Measurements from ENCODE around the gene OXT. TPM values are rescaled to one million over a fixed set of nuclear protein-coding genes. Genes with fewer than 3 reads are reported as not detected.

OXT gene
- total RNA-seq, 1 experiment from 2014 or later: not detected

GRCh38 chr20:3084283-3084985 lies 13.0 kb downstream of the OXT start, which contains the start of gene AVP:
Gene AVP, minus strand, starts transcription at chr20:3084724. Its CDS starts 50 bp downstream, at chr20:3084674.
- no peak for DNase-seq (ENCODE audit: low spot score)

GRCh38 chr20:3084986-3085360 lies 13.6 kb downstream of the OXT start:
- no peak for DNase-seq (ENCODE audit: low spot score)

GRCh38 chr20:3085571-3086072 lies 14.2 kb downstream of the OXT start:
- no peak for DNase-seq (ENCODE audit: low spot score)

GRCh38 chr20:3088031-3088430 lies 16.6 kb downstream of the OXT start:
- no peak for DNase-seq (ENCODE audit: low spot score)

GRCh38 chr20:3090565-3090964 lies 19.1 kb downstream of the OXT start:
- DNase-seq (ENCODE audit: low spot score): no peak

GRCh38 chr20:3092611-3093379 lies 21.4 kb downstream of the OXT start:
- DNase-seq (ENCODE audit: low spot score): no peak

GRCh38 chr20:3093861-3094361 lies 22.5 kb downstream of the OXT start:
- no peak for DNase-seq (ENCODE audit: low spot score)

- no peak for DNase-seq (ENCODE audit: low spot score)
Measured at GRCh38 chr20:3094848-3095629, 23.6 kb downstream of the OXT start.

GRCh38 chr20:3100480-3100879 lies 29.1 kb downstream of the OXT start:
- no peak for DNase-seq (ENCODE audit: low spot score)

- DNase-seq (ENCODE audit: low spot score): no peak
Measured at GRCh38 chr20:3101251-3101650, 29.8 kb downstream of the OXT start.

- no peak for DNase-seq (ENCODE audit: low spot score)
Measured at GRCh38 chr20:3101737-3102574, 30.5 kb downstream of the OXT start.

- DNase-seq (ENCODE audit: low spot score): no peak
Measured at GRCh38 chr20:3102575-3103368, 31.4 kb downstream of the OXT start.

- no peak for DNase-seq (ENCODE audit: low spot score)
Measured at GRCh38 chr20:3103369-3104032, 32.1 kb downstream of the OXT start.

- no peak for DNase-seq (ENCODE audit: low spot score)
Measured at GRCh38 chr20:3105256-3106137, 34.1 kb downstream of the OXT start.

- DNase-seq (ENCODE audit: low spot score): no peak
Measured at GRCh38 chr20:3106185-3106584, 34.8 kb downstream of the OXT start.

- no peak for DNase-seq (ENCODE audit: low spot score)
Measured at GRCh38 chr20:3106658-3107463, 35.4 kb downstream of the OXT start.

GRCh38 chr20:3107464-3108025 lies 36.1 kb downstream of the OXT start:
- DNase-seq (ENCODE audit: low spot score): no peak

Data from HT-29 (cell line).